Left lung (tissue), 10 donors: ENCODE measurements around the gene BROX. TPM values are rescaled to one million over a fixed set of nuclear protein-coding genes. Genes with fewer than 3 reads are reported as not detected.

ENCODE experiments used
- ATAC-seq: fragments of 200-7000 bp; cut with Tn5 transposase; one replicate; pipeline ENCODE4 v1.9.1; 2020; ENCODE audit warnings: moderate library complexity
- DNase-seq, 4 donors: peaks; one replicate each; pipeline ENCODE4 v3.0.0-alpha.2; 2013 to 2020
- H3K27ac ChIP-seq, 2 donors: fragments of 200-600 bp; sonication (generic) in 1 of 2; one replicate each; pipeline versions ENCODE4 v1.5.0 to v1.8.0; 2020 to 2021
- H3K27me3 ChIP-seq, 2 donors: fragments of 200-600 bp; sonication (generic) in 1 of 2; one replicate each; pipeline versions ENCODE4 v1.5.0 to v1.8.0; 2020 to 2021
- H3K36me3 ChIP-seq, 2 donors: fragments of 200-600 bp; sonication (generic) in 1 of 2; one replicate each; pipeline versions ENCODE4 v1.5.0 to v1.8.0; 2020 to 2021
- H3K4me1 ChIP-seq, 2 donors: fragments of 200-600 bp; one replicate each; pipeline ENCODE4 v1.8.0; 2021
- H3K4me3 ChIP-seq, 2 donors: fragments of 200-600 bp; sonication (generic) in 1 of 2; one replicate each; pipeline versions ENCODE4 v1.5.0 to v1.8.0; 2020 to 2021; ENCODE audit warnings: mild to moderate bottlenecking in 1 of 2
- H3K9me3 ChIP-seq, 2 donors: fragments of 200-600 bp; sonication (generic) in 1 of 2; one replicate each; pipeline versions ENCODE4 v1.5.0 to v1.8.0; 2020 to 2021
- CTCF ChIP-seq, 2 donors: fragments of 200-600 bp; sonication (generic) in 1 of 2; IDR thresholded peaks; one replicate each; pipeline versions ENCODE4 v1.5.0 to v1.8.0; 2021; ENCODE audit warnings: antibody characterized with exemption in 2 of 2
- intact Hi-C, 2 donors: fragments of 100-400 bp; cut with DNase I; formaldehyde crosslinking; loops; one replicate each; pipeline versions ENCODE4 v1.11.2 to v1.14.2; 2022
- polyA plus RNA-seq, 6 donors: library from polyadenylated mRNA; unstranded; fragments of 120-200 nt; gene quantifications; one replicate each; pipeline ENCODE4 v1.2.1, GENCODE V29; 2013; ENCODE audit not compliant: insufficient read length in 6 of 6
- total RNA-seq, 2 donors: library from RNA; stranded (reverse); fragmentation: NEBNext Ultra II Directional; extraction: Animal tissue kit (Norgen Biotek cat#: 25700); gene quantifications; one replicate each; pipeline ENCODE4 v1.2.1, GENCODE V29; 2021
- donor health status: DM: no; HTN: yes; CAD: no.
- donor health status: DM: no; HTN: no; CAD: no.

Gene BROX
- total and polyA plus RNA-seq, 8 donors: 41.4 to 52.6 (median 47.2) TPM

GRCh38 chr1:222670110-222670509, 42.3 kb upstream of the BROX start:
- intact Hi-C loops: no loop called here
- Histone ChIP-seq H3K36me3 (peaks cover 0 to 79% of the 10 kb centered on the region in 2 donors), H3K27ac (no peak overlapping the region), H3K27me3 (no peaks in the 10 kb centered on the region), H3K4me1 (no peaks in the 10 kb centered on the region), H3K9me3 (no peaks in the 10 kb centered on the region), H3K4me3 (no peak overlapping the region)
- no peak for TF ChIP-seq CTCF (IDR thresholded peaks at IDR 0.05)
- ATAC-seq: no peak
- DNase-seq: no peak

- Histone ChIP-seq H3K36me3 (peaks cover 0 to 40% of the 10 kb centered on the region in 2 donors), H3K27ac (no peak overlapping the region), H3K4me3 (no peak overlapping the region), H3K4me1 (no peaks in the 10 kb centered on the region), H3K9me3 (no peaks in the 10 kb centered on the region), H3K27me3 (no peaks in the 10 kb centered on the region)
- intact Hi-C loops: no loop called here
- ATAC-seq (no peak), DNase-seq (no peak)
- no peak for TF ChIP-seq CTCF (IDR thresholded peaks at IDR 0.05)
Observed at GRCh38 chr1:222680080-222680479, 32.3 kb upstream of the BROX start.

- H3K4me3 ChIP-seq: no peak overlapping the region
- no peak for TF ChIP-seq CTCF (IDR thresholded peaks at IDR 0.05)
- no peak for ATAC-seq
- H3K4me1 ChIP-seq: no peaks in the 10 kb centered on the region
- H3K36me3 ChIP-seq: peaks cover 0 to 27% of the 10 kb centered on the region in 2 donors
- no peaks in the 10 kb centered on the region for H3K9me3 ChIP-seq
- DNase-seq: no peak
- no peaks in the 10 kb centered on the region for H3K27me3 ChIP-seq
- H3K27ac ChIP-seq: no peak overlapping the region
- intact Hi-C loops: no loop called here
Observed at GRCh38 chr1:222691016-222691415, 21.3 kb upstream of the BROX start.

- H3K9me3 ChIP-seq: no peaks in the 10 kb centered on the region
- ATAC-seq: no peak
Observed at GRCh38 chr1:222694927-222695326, 17.4 kb upstream of the BROX start.

GRCh38 chr1:222696741-222697140, 15.6 kb upstream of the BROX start:
- ATAC-seq: no peak
- Histone ChIP-seq H3K9me3 (no peaks in the 10 kb centered on the region), H3K4me1 (no peaks in the 10 kb centered on the region), H3K27me3 (no peaks in the 10 kb centered on the region), H3K27ac (no peak overlapping the region), H3K4me3 (no peak overlapping the region), H3K36me3 (peaks cover 0 to 37% of the 10 kb centered on the region in 2 donors)
- no peak for TF ChIP-seq CTCF (IDR thresholded peaks at IDR 0.05)
- no peak for DNase-seq
- intact Hi-C loops: no loop called here

More at GRCh38 chr1:222694927-222695326, 17.4 kb upstream of the BROX start:
- Histone ChIP-seq H3K4me3 (no peak overlapping the region), H3K27me3 (no peaks in the 10 kb centered on the region), H3K4me1 (no peaks in the 10 kb centered on the region), H3K36me3 (peaks cover 0 to 20% of the 10 kb centered on the region in 2 donors), H3K27ac (no peak overlapping the region)
- DNase-seq: no peak
- no peak for TF ChIP-seq CTCF (IDR thresholded peaks at IDR 0.05)
- intact Hi-C loops: no loop called here
